Spleen (tissue), 11 donors: ENCODE results near the gene BEND3. TPM values are rescaled to one million over a fixed set of nuclear protein-coding genes. Genes with fewer than 3 reads are reported as not detected.
"Not testable (repeated sequence)": the region's sequence is repeated elsewhere in the genome, so short reads cannot be mapped to it uniquely, and the experiment has no call there.

Experiments used
- DNase-seq: peaks from one replicate; pipeline ENCODE4 v3.0.0-alpha.2; 2020
- H3K27ac ChIP-seq, 8 donors: fragments of 200-600 bp; sonication (generic) in 7 of 8; 1 replicate in 4 of 8; 2 replicates in 4 of 8; pipeline versions ENCODE4 v1.5.0 to v1.8.0; 2016 to 2021; ENCODE audit warnings: inconsistent platforms in 4 of 8, mild to moderate bottlenecking in 4 of 8, moderate library complexity in 1 of 8
- H3K27me3 ChIP-seq, 7 donors: fragments of 200-600 bp; sonication (generic) in 6 of 7; replicated peaks in 1 of 7; 1 replicate in 4 of 7; 2 replicates in 3 of 7; pipeline versions ENCODE4 v1.5.0 to v1.8.0; 2016 to 2021; ENCODE audit warnings: inconsistent platforms in 3 of 7, mild to moderate bottlenecking in 1 of 7
- H3K36me3 ChIP-seq, 6 donors: fragments of 200-600 bp; sonication (generic) in 5 of 6; 1 replicate in 4 of 6; 2 replicates in 2 of 6; pipeline versions ENCODE4 v1.5.0 to v1.8.0; 2016 to 2021; ENCODE audit warnings: inconsistent platforms in 2 of 6
- H3K4me1 ChIP-seq, 6 donors: fragments of 200-600 bp; sonication (generic) in 5 of 6; 1 replicate in 3 of 6; 2 replicates in 3 of 6; pipeline versions ENCODE4 v1.5.0 to v1.8.0; 2016 to 2021; ENCODE audit warnings: inconsistent platforms in 3 of 6
- H3K4me3 ChIP-seq, 8 donors: fragments of 200-600 bp; sonication (generic) in 7 of 8; 1 replicate in 4 of 8; 2 replicates in 4 of 8; pipeline versions ENCODE4 v1.5.0 to v1.8.0; 2016 to 2021; ENCODE audit warnings: inconsistent platforms in 4 of 8, mild to moderate bottlenecking in 4 of 8, moderate library complexity in 2 of 8
- H3K9me3 ChIP-seq, 8 donors: fragments of 200-600 bp; sonication (generic) in 7 of 8; 1 replicate in 4 of 8; 2 replicates in 4 of 8; pipeline versions ENCODE4 v1.5.0 to v1.8.0; 2016 to 2021; ENCODE audit warnings: inconsistent platforms in 4 of 8
- CTCF ChIP-seq, 11 experiments: fragments of 200-600 bp in 7 of 11; fragments of 450-650 bp in 4 of 11; sonication (generic) in 4 of 11; IDR thresholded peaks in 8 of 11; conservative IDR thresholded peaks in 3 of 11; 1 replicate in 7 of 11; 2 replicates in 4 of 11; pipeline versions ENCODE4 v1.4.0 to v1.8.0; 2016 to 2021; ENCODE audit warnings: antibody characterized with exemption in 11 of 11, inconsistent platforms in 4 of 11, mild to moderate bottlenecking in 1 of 11
- POLR2A ChIP-seq, 3 donors: fragments of 450-650 bp; IDR thresholded peaks; one replicate each; pipeline ENCODE4 v1.5.1; 2017; ENCODE audit warnings: antibody characterized with exemption in 3 of 3, mild to moderate bottlenecking in 1 of 3
- POLR2AphosphoS5 ChIP-seq, 3 donors: sonication (generic); formaldehyde crosslinking; IDR thresholded peaks; one replicate each; pipeline ENCODE4 v1.5.1; 2017; ENCODE audit warnings: antibody characterized with exemption in 3 of 3
- WGBS, 5 donors: extraction: QIAGEN DNeasy Blood & Tissue Kit in 3 of 5; methylation state at CpG; one replicate each; pipeline versions ENCODE4 v1.1.5 to v1.1.7; 2013 to 2018; 5-methylcytosine and 5-hydroxymethylcytosine counted together
- intact Hi-C: fragments of 100-400 bp; cut with DNase I; formaldehyde crosslinking; loops from one replicate; pipeline ENCODE4 v1.15.0; 2023; ENCODE audit warnings: low total_unique reads
- polyA plus RNA-seq, 3 donors: library from polyadenylated mRNA; stranded (reverse); fragments of 200-250 nt; gene quantifications; one replicate each; pipeline ENCODE4 v1.2.1, GENCODE V29; 2013
- total RNA-seq, 7 donors: library from RNA; depleted of rRNA in 3 of 7; stranded (reverse); fragments of >200 nt in 3 of 7; fragmentation: NEBNext Ultra II Directional in 4 of 7; extraction: Animal tissue kit (Norgen Biotek cat#: 25700) in 4 of 7; gene quantifications; one replicate each; pipeline versions ENCODE4 v1.1.0 to v1.2.1, GENCODE V29; 2016 to 2021
- donor health status: healthy with polysubstance abuse.
- donor health status: DM: no; HTN: no; CAD: no; lungs with moderate emphysema.
- donor health status: DM: no; HTN: no; CAD: no.
- donor health status: Bipolar disorder and iron deficiency.
- donor health status: healthy.
- donor health status: DM: no; HTN: no; CAD: no.
- donor health status: DM: yes; HTN: yes; CAD: no.

Gene BEND3
- total and polyA plus RNA-seq, 10 donors: 0.37 to 2.6 (median 2.1) TPM

- 78 to 90% (median 85%) methylated on average over 9 of the region's 9 CpGs for WGBS, 5 donors
- TF ChIP-seq CTCF (IDR thresholded peaks at IDR 0.05 in 8 of 11, conservative IDR thresholded peaks at IDR 0.05 in 3 of 11) (no peak), POLR2A (IDR thresholded peaks at IDR 0.05) (no peak), POLR2AphosphoS5 (IDR thresholded peaks at IDR 0.05) (no peak)
- Histone ChIP-seq H3K4me1 (peaks cover 0 to 10% (median 0%) of the 10 kb centered on the region in 6 donors), H3K9me3 (no peaks in the 10 kb centered on the region), H3K27ac (no peak overlapping the region), H3K36me3 (peaks cover 0 to 10% (median 0%) of the 10 kb centered on the region in 6 donors), H3K27me3 (no peaks in the 10 kb centered on the region), H3K4me3 (no peak overlapping the region)
- no peak for DNase-seq
- intact Hi-C loops: no loop called here
Observed at GRCh38 chr6:107101686-107102413, 13.5 kb downstream of the BEND3 start.

- no peak for DNase-seq
- Histone ChIP-seq H3K27ac (no peak overlapping the region), H3K4me3 (no peak overlapping the region), H3K36me3 (peaks cover 0 to 10% (median 0%) of the 10 kb centered on the region in 6 donors), H3K4me1 (peaks cover 0 to 10% (median 0%) of the 10 kb centered on the region in 6 donors), H3K27me3 (no peaks in the 10 kb centered on the region), H3K9me3 (no peaks in the 10 kb centered on the region)
- TF ChIP-seq CTCF (IDR thresholded peaks at IDR 0.05 in 8 of 11, conservative IDR thresholded peaks at IDR 0.05 in 3 of 11) (no peak), POLR2AphosphoS5 (IDR thresholded peaks at IDR 0.05) (no peak), POLR2A (IDR thresholded peaks at IDR 0.05) (no peak)
- intact Hi-C loops: no loop called here
Observed at GRCh38 chr6:107101211-107101610, 14.1 kb downstream of the BEND3 start.

- no peak for DNase-seq
- H3K9me3 ChIP-seq: no peaks in the 10 kb centered on the region
- no peaks in the 10 kb centered on the region for H3K27me3 ChIP-seq
- 84 to 90% (median 89%) methylated on average over 14 of the region's 14 CpGs for WGBS, 5 donors
- H3K36me3 ChIP-seq: peaks cover 0 to 10% (median 0%) of the 10 kb centered on the region in 6 donors
- TF ChIP-seq CTCF (IDR thresholded peaks at IDR 0.05 in 8 of 11, conservative IDR thresholded peaks at IDR 0.05 in 3 of 11) (no peak), POLR2A (IDR thresholded peaks at IDR 0.05) (no peak), POLR2AphosphoS5 (IDR thresholded peaks at IDR 0.05) (no peak)
- peaks cover 0 to 10% (median 0%) of the 10 kb centered on the region in 6 donors for H3K4me1 ChIP-seq
- intact Hi-C loops: no loop called here
- H3K27ac ChIP-seq: no peak overlapping the region
- no peak overlapping the region for H3K4me3 ChIP-seq
Observed at GRCh38 chr6:107098436-107099307, 16.6 kb downstream of the BEND3 start.

- H3K4me1 ChIP-seq, H3K27ac ChIP-seq, intact Hi-C loops, H3K4me3 ChIP-seq, H3K27me3 ChIP-seq, DNase-seq: not testable (repeated sequence)
- 95 to 100% (median 99%) methylated on average over 7 of the region's 7 CpGs for WGBS, 5 donors
- Histone ChIP-seq H3K9me3 (peaks cover 0 to 11% (median 2%) of the 10 kb centered on the region in 8 donors), H3K36me3 (peaks cover 0 to 12% (median 0%) of the 10 kb centered on the region in 6 donors)
Observed at GRCh38 chr6:107084459-107084858, 30.9 kb downstream of the BEND3 start.
